Kidney (tissue), 22 donors: Measurements from ENCODE around the gene ABI3BP. TPM values are rescaled to one million over a fixed set of nuclear protein-coding genes. Genes with fewer than 3 reads are reported as not detected.
A peak's percentile ranks its signal among the peaks of the same experiment; 100 is the strongest.

Experiments
- DNase-seq, 5 donors: peaks; one replicate each; pipeline ENCODE4 v3.0.0-alpha.2; 2013 to 2020
- FAIRE-seq: peaks from 2 replicates; lab custom pipeline; 2012; peaks lifted over from hg19 to GRCh38; lab: Jason Lieb, UNC
- H3K27ac ChIP-seq, 2 donors: one replicate each; pipeline ENCODE4 v1.7.0; 2013; ENCODE audit warnings: low read depth in 2 of 2, low read length in 2 of 2, inconsistent platforms in 1 of 2
- H3K27me3 ChIP-seq: one replicate; pipeline ENCODE4 v1.7.1; 2013; ENCODE audit warnings: low read length, inconsistent platforms; ENCODE audit not compliant: control insufficient read depth, insufficient read depth
- H3K36me3 ChIP-seq, 3 donors: one replicate each; pipeline versions ENCODE4 v1.7.0 to v1.7.1; 2013; ENCODE audit warnings: low read length in 3 of 3, control low read depth in 1 of 3, inconsistent platforms in 1 of 3; ENCODE audit not compliant: insufficient read depth in 3 of 3, control insufficient read depth in 2 of 3
- H3K4me1 ChIP-seq, 3 donors: one replicate each; pipeline versions ENCODE4 v1.7.0 to v1.7.1; 2013; ENCODE audit warnings: low read length in 3 of 3, inconsistent platforms in 1 of 3, low read depth in 1 of 3; ENCODE audit not compliant: control insufficient read depth in 2 of 3, insufficient read depth in 2 of 3
- H3K4me3 ChIP-seq, 3 donors: one replicate each; pipeline versions ENCODE4 v1.7.0 to v1.8.1; 2013; ENCODE audit warnings: low read length in 3 of 3, control low read depth in 1 of 3, inconsistent platforms in 1 of 3
- H3K9ac ChIP-seq, 3 donors: one replicate each; pipeline versions ENCODE4 v1.7.0 to v1.7.1; 2013; ENCODE audit warnings: low read length in 3 of 3, control low read depth in 1 of 3, inconsistent platforms in 1 of 3
- H3K9me3 ChIP-seq, 3 donors: one replicate each; pipeline versions ENCODE4 v1.7.0 to v1.7.1; 2013; ENCODE audit warnings: low read length in 3 of 3, control low read depth in 1 of 3, inconsistent platforms in 1 of 3; ENCODE audit not compliant: control insufficient read depth in 2 of 3, insufficient read depth in 1 of 3
- CTCF ChIP-seq: IDR thresholded peaks from 3 replicates; pipeline ENCODE4 v1.5.1; 2012; ENCODE audit warnings: mild to moderate bottlenecking, moderate library complexity, borderline replicate concordance; ENCODE audit not compliant: insufficient read depth; ENCODE audit errors: extremely low read depth
- intact Hi-C: fragments of 100-400 bp; cut with DNase I; formaldehyde crosslinking; loops from one replicate; pipeline ENCODE4 v1.11.1; 2022
- long read RNA-seq, 10 donors: library from polyadenylated mRNA in 1 of 10; unstranded in 1 of 10; transcript quantifications; one replicate each; pipeline ENCODE4 v2.0.0 and lab custom pipeline, GENCODE V29; 2021 to 2026
- polyA plus RNA-seq: library from polyadenylated mRNA; stranded (reverse); fragments of 350-450 nt; fragmentation: Illumina TruSeq; extraction: RNeasy Lipid Tissue Mini Kit (QIAGEN cat#74804); gene quantifications from one replicate; pipeline ENCODE4 v1.2.3, GENCODE V29; 2014; ENCODE audit warnings: low read depth, low replicate concordance; ENCODE audit not compliant: insufficient read depth
- total RNA-seq: library from RNA; stranded (reverse); fragmentation: NEBNext Ultra II Directional; extraction: Animal tissue kit (Norgen Biotek cat#: 25700); gene quantifications from one replicate; pipeline ENCODE4 v1.2.1, GENCODE V29; 2021
- donor health status: control.
- donor health status: control.
- donor health status: control.
- donor health status: control.
- donor health status: control.
- donor health status: DM: yes; HTN: yes; CAD: no.
- donor health status: Normal renal cell carcinoma (clear cell type).

ABI3BP gene
- 160 TPM for total RNA-seq
- 7.1 TPM for polyA plus RNA-seq
- long read RNA-seq, donor 1: 0 reads
- long read RNA-seq, donor 2, partial matches to known transcripts: 0 of 2 reads
- long read RNA-seq, donor 2, other reads (novel, unspliced or antisense): 0 of 2 reads
- long read RNA-seq, donor 3: 0 reads
- long read RNA-seq, donor 4: 0 reads
- long read RNA-seq, donor 5: 0 reads
- long read RNA-seq, donor 6, partial matches to known transcripts: 0 of 1 reads
- long read RNA-seq, donor 6, other reads (novel, unspliced or antisense): 0 of 1 reads
- long read RNA-seq, donor 7, partial matches to known transcripts: 1 of 16 reads
- long read RNA-seq, donor 7, other reads (novel, unspliced or antisense): 15 of 16 reads
- long read RNA-seq, donor 8: 0 reads
- long read RNA-seq, donor 9: 0 reads
- long read RNA-seq, donor 10: 0 reads

GRCh38 chr3:100993309-100993708, at the start of gene ABI3BP:
TSS of gene ABI3BP (minus strand) at chr3:100993421. CDS start at chr3:100993384, 37 bp downstream.
- no peak for TF ChIP-seq CTCF
- intact Hi-C loops: no loop called here
- H3K9me3 ChIP-seq: no peaks in the 10 kb centered on the region
- peaks cover 0 to 3% (median 0%) of the 10 kb centered on the region in 3 donors for H3K4me1 ChIP-seq
- peak within 1 kb of the TSS in 2 of 3 donors; percentile 35 to 37 for H3K9ac ChIP-seq
- H3K4me3 ChIP-seq: peak within 1 kb of the TSS; percentile 55 to 83 (median 59)
- FAIRE-seq (no peak), DNase-seq (peak; percentile 18 to 85 (median 37))
- no peaks in the 10 kb centered on the region for H3K27me3 ChIP-seq
- peak within 1 kb of the TSS in 1 of 2 donors; percentile 27 for H3K27ac ChIP-seq
- no peaks in the 10 kb centered on the region for H3K36me3 ChIP-seq

- no peak for FAIRE-seq
- H3K27me3 ChIP-seq: no peaks in the 10 kb centered on the region
- H3K4me1 ChIP-seq: no peaks in the 10 kb centered on the region
- H3K9ac ChIP-seq: no peak overlapping the region
- DNase-seq: peak in 1 of 5 donors; percentile 9
- no peaks in the 10 kb centered on the region for H3K9me3 ChIP-seq
- H3K4me3 ChIP-seq: no peak overlapping the region
- intact Hi-C loops: no loop called here
- no peak overlapping the region for H3K27ac ChIP-seq
- H3K36me3 ChIP-seq: no peaks in the 10 kb centered on the region
- no peak for TF ChIP-seq CTCF
Measured at GRCh38 chr3:101039285-101039684, 46.1 kb upstream of the ABI3BP start.

- H3K9me3 ChIP-seq: no peaks in the 10 kb centered on the region
- no peaks in the 10 kb centered on the region for H3K4me1 ChIP-seq
- H3K36me3 ChIP-seq: no peaks in the 10 kb centered on the region
- TF ChIP-seq CTCF: no peak
- H3K9ac ChIP-seq: no peak overlapping the region
- DNase-seq (no peak), FAIRE-seq (no peak)
- no peak overlapping the region for H3K4me3 ChIP-seq
- H3K27ac ChIP-seq: no peak overlapping the region
- no peaks in the 10 kb centered on the region for H3K27me3 ChIP-seq
- intact Hi-C loops: no loop called here
Measured at GRCh38 chr3:101038880-101039279, 45.7 kb upstream of the ABI3BP start.
